Natural killer cell treated with Interleukin-12 subunit alpha and Interleukin-12 subunit beta and Interleukin-15 and Interleukin-18, amount 100 ng/mL, for 72 hours (primary cell): ENCODE results near the gene HMGCR. TPM values are rescaled to one million over a fixed set of nuclear protein-coding genes. Genes with fewer than 3 reads are reported as not detected.
"Not testable (repeated sequence)": the region's sequence is repeated elsewhere in the genome, so short reads cannot be mapped to it uniquely, and the experiment has no call there.

ENCODE experiments used
- ATAC-seq, 2 donors: fragments of 150-1000 bp; cut with Tn5 transposase in 1 of 2; sonication (Bioruptor Pico), chemical (Tn5 transposase) in 1 of 2; 2 replicates each; pipeline ENCODE4 v1.10.0; 2021
- DNase-seq: peaks from one replicate; pipeline ENCODE4 v3.0.0; 2022; ENCODE audit warnings: low spot score
- H3K27ac Mint-ChIP-seq, 2 donors: 1 replicate in 1 of 2; 2 replicates in 1 of 2; pipeline ENCODE4 v1.8.0; 2022; ENCODE audit warnings: mixed read lengths in 2 of 2, mild to moderate bottlenecking in 1 of 2, moderate library complexity in 1 of 2
- H3K27me3 Mint-ChIP-seq, 2 donors: 1 replicate in 1 of 2; 2 replicates in 1 of 2; pipeline ENCODE4 v1.8.0; 2022; ENCODE audit warnings: mixed read lengths in 2 of 2
- H3K36me3 Mint-ChIP-seq: one replicate; pipeline ENCODE4 v1.8.0; 2022; ENCODE audit warnings: mixed read lengths
- H3K4me1 Mint-ChIP-seq, 2 donors: 1 replicate in 1 of 2; 2 replicates in 1 of 2; pipeline ENCODE4 v1.8.0; 2022; ENCODE audit warnings: low read depth in 2 of 2, mixed read lengths in 2 of 2, mild to moderate bottlenecking in 1 of 2
- H3K4me3 Mint-ChIP-seq: one replicate; pipeline ENCODE4 v1.8.0; 2022; ENCODE audit warnings: mixed read lengths
- H3K9me3 Mint-ChIP-seq: 2 replicates; pipeline ENCODE4 v1.8.0; 2022; ENCODE audit warnings: mixed read lengths
- total RNA-seq, 2 donors: library from RNA; stranded (reverse); gene quantifications; one replicate each; pipeline ENCODE4 v1.2.3, GENCODE V29; 2022

HMGCR gene
- total RNA-seq, 2 donors from 2014 or later: 78.5 to 110 TPM

- no peak for ATAC-seq
- peaks cover 0 to 4% of the 10 kb centered on the region in 2 donors for H3K27me3 Mint-ChIP-seq
- H3K4me3 Mint-ChIP-seq: no peak overlapping the region
- no peak for DNase-seq
- no peak overlapping the region for H3K27ac Mint-ChIP-seq
- H3K36me3 Mint-ChIP-seq: no peaks in the 10 kb centered on the region
- H3K4me1 Mint-ChIP-seq: no peaks in the 10 kb centered on the region
- H3K9me3 Mint-ChIP-seq: no peaks in the 10 kb centered on the region
Measured at GRCh38 chr5:75331095-75332090, 5.6 kb upstream of the HMGCR start.

DNA sequence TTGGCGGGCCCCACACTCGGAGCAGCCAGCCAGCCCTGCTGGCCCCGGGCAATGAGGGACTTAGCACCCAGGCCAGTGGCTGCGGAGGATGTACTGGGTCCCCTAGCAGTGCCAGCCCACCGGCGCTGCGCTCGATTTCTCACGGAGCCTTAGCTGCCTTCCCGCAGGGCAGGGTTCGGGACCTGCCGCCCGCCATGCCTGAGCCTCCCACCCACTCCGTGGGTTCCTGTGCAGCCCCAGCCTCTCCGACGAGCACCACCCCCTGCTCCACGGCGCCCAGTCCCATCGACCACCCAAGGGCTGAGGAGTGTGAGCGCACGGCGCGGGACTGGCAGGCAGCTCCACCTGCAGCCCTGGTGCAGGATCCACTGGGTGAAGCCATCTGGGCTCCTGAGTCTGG lies 3.3 kb upstream of the HMGCR start:
- not testable (repeated sequence) for H3K36me3 Mint-ChIP-seq, H3K27ac Mint-ChIP-seq, H3K4me3 Mint-ChIP-seq, H3K9me3 Mint-ChIP-seq, DNase-seq, H3K27me3 Mint-ChIP-seq, ATAC-seq
- H3K4me1 Mint-ChIP-seq: peaks cover 9 to 12% of the 10 kb centered on the region in 2 donors

- not testable (repeated sequence) for DNase-seq, H3K27me3 Mint-ChIP-seq, H3K9me3 Mint-ChIP-seq, H3K36me3 Mint-ChIP-seq, H3K4me3 Mint-ChIP-seq, H3K27ac Mint-ChIP-seq, ATAC-seq
- peaks cover 12 to 15% of the 10 kb centered on the region in 2 donors for H3K4me1 Mint-ChIP-seq
Measured at GRCh38 chr5:75334413-75334812, 2.6 kb upstream of the HMGCR start.

DNA sequence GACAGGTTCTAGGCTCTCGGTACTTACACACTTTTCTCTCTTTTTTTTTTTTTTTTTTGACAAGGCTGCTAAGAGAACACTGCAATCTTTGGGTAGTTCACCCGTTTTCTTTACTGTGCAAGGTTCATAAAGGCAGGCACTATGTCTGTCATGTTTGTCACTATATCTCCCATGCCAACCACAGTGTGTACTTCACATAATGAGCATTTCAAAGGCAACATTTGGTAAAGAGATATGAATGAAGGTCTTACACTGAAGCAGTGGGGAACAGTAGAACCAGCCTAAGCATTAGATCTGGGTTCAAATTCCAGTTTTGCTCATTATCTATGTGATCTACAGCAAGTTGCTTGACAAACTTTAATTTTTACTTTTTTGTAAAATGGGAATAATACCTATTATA lies 1.5 kb upstream of the HMGCR start:
- DNase-seq (no peak), ATAC-seq (no peak)
- no peaks in the 10 kb centered on the region for H3K36me3 Mint-ChIP-seq
- no peaks in the 10 kb centered on the region for H3K9me3 Mint-ChIP-seq
- no peaks in the 10 kb centered on the region for H3K27me3 Mint-ChIP-seq
- H3K4me1 Mint-ChIP-seq: peaks cover 15% of the 10 kb centered on the region in 2 donors
- no peak overlapping the region for H3K4me3 Mint-ChIP-seq
- H3K27ac Mint-ChIP-seq: no peak overlapping the region

- H3K9me3 Mint-ChIP-seq: no peaks in the 10 kb centered on the region
- H3K36me3 Mint-ChIP-seq: no peaks in the 10 kb centered on the region
- H3K4me1 Mint-ChIP-seq: peaks cover 16 to 18% of the 10 kb centered on the region in 2 donors
- no peak for DNase-seq
- no peak overlapping the region for H3K27ac Mint-ChIP-seq
- no peak overlapping the region for H3K4me3 Mint-ChIP-seq
- no peak for ATAC-seq
- H3K27me3 Mint-ChIP-seq: no peaks in the 10 kb centered on the region
Measured at GRCh38 chr5:75335952-75336614, 937 bp upstream of the HMGCR start.

GRCh38 chr5:75337366-75338021 lies 474 bp downstream of the HMGCR start:
- no peak overlapping the region for H3K4me3 Mint-ChIP-seq
- no peaks in the 10 kb centered on the region for H3K27me3 Mint-ChIP-seq
- H3K27ac Mint-ChIP-seq: no peak overlapping the region
- DNase-seq (peak; percentile 64), ATAC-seq (peak; percentile 1 to 10)
- H3K9me3 Mint-ChIP-seq: no peaks in the 10 kb centered on the region
- H3K36me3 Mint-ChIP-seq: no peaks in the 10 kb centered on the region
- peaks cover 18 to 26% of the 10 kb centered on the region in 2 donors for H3K4me1 Mint-ChIP-seq

GRCh38 chr5:75338408-75338807 lies 1.4 kb downstream of the HMGCR start:
- no peak overlapping the region for H3K4me3 Mint-ChIP-seq

DNA sequence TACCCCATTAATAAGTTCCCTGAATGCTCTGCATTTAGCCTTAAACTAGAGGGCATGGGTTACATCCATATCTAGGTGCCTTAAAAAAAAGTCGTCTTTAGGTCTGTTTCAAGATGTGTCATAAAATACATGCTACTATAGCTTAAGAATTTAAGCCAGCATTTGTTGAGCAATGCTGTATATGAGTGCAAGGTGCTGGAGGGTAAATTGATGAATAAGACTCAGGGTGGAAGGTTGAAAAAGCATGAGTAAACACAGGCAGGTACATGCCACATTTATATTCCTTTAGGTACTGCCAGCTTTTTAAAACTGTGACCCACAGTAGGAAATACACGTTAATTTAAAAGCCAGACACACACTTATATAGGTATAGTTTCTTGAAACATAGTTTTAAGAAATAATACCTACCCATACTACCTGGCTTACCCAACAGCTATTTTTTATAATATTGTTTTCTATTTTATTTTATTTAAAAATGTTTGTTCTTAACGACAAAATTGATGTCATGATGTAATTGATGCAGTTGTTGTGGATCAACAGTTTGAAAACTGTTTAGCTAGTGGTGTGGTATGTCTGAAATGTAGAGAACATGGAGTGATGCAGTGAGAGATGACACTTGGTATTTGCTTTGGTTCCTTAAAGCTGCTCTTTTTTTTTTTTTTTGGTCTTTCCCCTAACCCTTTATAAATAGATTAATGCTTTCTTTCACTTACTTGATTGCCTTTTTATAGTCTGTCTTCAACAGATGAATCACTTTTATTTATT lies 3.9 kb downstream of the HMGCR start:
- H3K27me3 Mint-ChIP-seq: no peaks in the 10 kb centered on the region
- peaks cover 5% of the 10 kb centered on the region for H3K36me3 Mint-ChIP-seq
- no peak overlapping the region for H3K27ac Mint-ChIP-seq
- H3K4me1 Mint-ChIP-seq: peaks cover 18 to 26% of the 10 kb centered on the region in 2 donors
- no peaks in the 10 kb centered on the region for H3K9me3 Mint-ChIP-seq
- ATAC-seq: no peak
- no peak overlapping the region for H3K4me3 Mint-ChIP-seq
- DNase-seq: no peak

More at GRCh38 chr5:75338408-75338807, 1.4 kb downstream of the HMGCR start:
- no peaks in the 10 kb centered on the region for H3K36me3 Mint-ChIP-seq
- H3K27ac Mint-ChIP-seq: no peak overlapping the region
- H3K9me3 Mint-ChIP-seq: no peaks in the 10 kb centered on the region
- H3K27me3 Mint-ChIP-seq: no peaks in the 10 kb centered on the region
- peaks cover 18 to 26% of the 10 kb centered on the region in 2 donors for H3K4me1 Mint-ChIP-seq
- no peak for ATAC-seq
- no peak for DNase-seq

- H3K4me3 Mint-ChIP-seq: no peak overlapping the region
- peaks cover 5% of the 10 kb centered on the region for H3K36me3 Mint-ChIP-seq
- no peaks in the 10 kb centered on the region for H3K9me3 Mint-ChIP-seq
- peaks cover 18 to 26% of the 10 kb centered on the region in 2 donors for H3K4me1 Mint-ChIP-seq
- no peak for ATAC-seq
- DNase-seq: no peak
- H3K27me3 Mint-ChIP-seq: no peaks in the 10 kb centered on the region
- H3K27ac Mint-ChIP-seq: no peak overlapping the region
Measured at GRCh38 chr5:75341934-75342333, 4.9 kb downstream of the HMGCR start.

DNA sequence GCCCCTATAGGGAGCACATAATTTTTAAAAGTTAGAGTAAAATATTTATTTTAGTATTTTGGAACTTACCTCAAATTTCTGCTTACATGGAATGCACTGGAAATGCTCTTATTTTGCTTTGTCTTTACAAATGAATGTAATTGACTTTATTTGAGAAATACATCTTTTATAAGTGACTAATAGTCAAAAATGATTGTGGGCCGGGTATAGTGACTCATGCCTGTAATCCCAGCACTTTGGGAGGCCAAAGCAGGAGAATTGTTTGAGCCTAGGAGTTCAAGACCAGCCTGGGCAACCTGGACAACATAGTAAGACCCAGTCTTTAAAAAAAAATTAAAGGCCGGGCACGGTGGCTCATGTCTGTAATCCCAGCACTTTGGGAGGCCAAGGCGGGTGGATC lies 5.8 kb downstream of the HMGCR start:
- peaks cover 11% of the 10 kb centered on the region for H3K36me3 Mint-ChIP-seq
- H3K4me1 Mint-ChIP-seq: peaks cover 18 to 24% of the 10 kb centered on the region in 2 donors
- no peak overlapping the region for H3K4me3 Mint-ChIP-seq
- H3K27me3 Mint-ChIP-seq: no peaks in the 10 kb centered on the region
- no peak overlapping the region for H3K27ac Mint-ChIP-seq
- DNase-seq (no peak), ATAC-seq (no peak)
- H3K9me3 Mint-ChIP-seq: no peaks in the 10 kb centered on the region

- peaks cover 6 to 9% of the 10 kb centered on the region in 2 donors for H3K4me1 Mint-ChIP-seq
- H3K4me3 Mint-ChIP-seq: no peak overlapping the region
- peaks cover 45% of the 10 kb centered on the region for H3K36me3 Mint-ChIP-seq
- DNase-seq: no peak
- peak overlapping the region in 1 of 2 donors; percentile 23 for H3K27ac Mint-ChIP-seq
- H3K27me3 Mint-ChIP-seq: no peaks in the 10 kb centered on the region
- ATAC-seq: no peak
- H3K9me3 Mint-ChIP-seq: no peaks in the 10 kb centered on the region
Measured at GRCh38 chr5:75348241-75348640, 11.2 kb downstream of the HMGCR start.

DNA sequence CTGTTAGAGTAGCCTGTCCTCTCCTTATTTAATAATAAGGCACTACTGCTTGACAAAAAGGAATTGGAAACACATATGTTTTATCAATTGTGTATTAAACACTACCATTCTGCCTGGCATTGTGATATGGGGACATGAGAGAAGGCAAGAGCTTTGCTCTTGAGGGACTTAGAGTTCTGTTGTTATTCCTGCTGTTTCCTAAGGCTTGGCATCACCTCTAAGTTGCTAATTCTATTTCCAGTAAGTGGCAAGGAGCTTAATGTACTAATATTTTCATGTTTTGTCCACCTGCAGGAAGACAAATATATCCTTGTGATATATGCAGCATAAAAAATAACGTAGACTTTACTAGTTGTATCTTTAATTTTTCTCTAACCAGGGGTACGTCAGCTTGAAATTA lies 12.6 kb downstream of the HMGCR start:
- Mint-ChIP-seq H3K27ac (no peak overlapping the region), H3K9me3 (no peaks in the 10 kb centered on the region), H3K4me3 (no peak overlapping the region), H3K36me3 (peaks cover 45% of the 10 kb centered on the region), H3K4me1 (peaks cover 6 to 9% of the 10 kb centered on the region in 2 donors), H3K27me3 (no peaks in the 10 kb centered on the region)
- no peak for DNase-seq
- ATAC-seq: no peak
